Liver (tissue), 9 donors: ENCODE data around the gene ITGB3. TPM values are rescaled to one million over a fixed set of nuclear protein-coding genes. Genes with fewer than 3 reads are reported as not detected.

ENCODE experiments used
- DNase-seq: peaks from one replicate; pipeline ENCODE4 v3.0.0-alpha.2; 2017; ENCODE audit warnings: low spot score
- H3K27ac ChIP-seq, 2 donors: one replicate each; pipeline ENCODE4 v1.7.0; 2013; ENCODE audit warnings: inconsistent platforms in 2 of 2, low read length in 2 of 2, control low read depth in 1 of 2, low read depth in 1 of 2, mild to moderate bottlenecking in 1 of 2
- H3K27me3 ChIP-seq, 4 donors: one replicate each; pipeline versions ENCODE4 v1.6.1 to v1.7.0; 2013; ENCODE audit warnings: low read length in 3 of 4, inconsistent platforms in 1 of 4, mild to moderate bottlenecking in 1 of 4, moderate library complexity in 1 of 4; ENCODE audit not compliant: control insufficient read depth in 4 of 4, insufficient read depth in 4 of 4
- H3K36me3 ChIP-seq, 4 donors: one replicate each; pipeline versions ENCODE4 v1.6.1 to v1.7.0; 2013; ENCODE audit warnings: low read length in 3 of 4, mild to moderate bottlenecking in 3 of 4, low read depth in 1 of 4, moderate library complexity in 1 of 4; ENCODE audit not compliant: control insufficient read depth in 4 of 4, insufficient read depth in 3 of 4
- H3K4me1 ChIP-seq, 4 donors: one replicate each; pipeline versions ENCODE4 v1.6.1 to v1.7.0; 2013; ENCODE audit warnings: low read length in 3 of 4, mild to moderate bottlenecking in 3 of 4, moderate library complexity in 1 of 4; ENCODE audit not compliant: control insufficient read depth in 4 of 4, insufficient read depth in 4 of 4
- H3K4me3 ChIP-seq, 3 donors: one replicate each; pipeline versions ENCODE4 v1.6.1 to v1.7.0; 2013; ENCODE audit warnings: low read length in 3 of 3, control low read depth in 1 of 3, low read depth in 1 of 3, mild to moderate bottlenecking in 1 of 3
- H3K9ac ChIP-seq, 2 donors: one replicate each; pipeline ENCODE4 v1.7.0; 2013; ENCODE audit warnings: low read length in 2 of 2, mild to moderate bottlenecking in 2 of 2, moderate library complexity in 2 of 2, control low read depth in 1 of 2, low read depth in 1 of 2
- H3K9me3 ChIP-seq, 4 donors: one replicate each; pipeline versions ENCODE4 v1.6.1 to v1.7.0; 2013; ENCODE audit warnings: low read length in 3 of 4; ENCODE audit not compliant: control insufficient read depth in 4 of 4
- EGR1 ChIP-seq, 2 donors: IDR thresholded peaks; 2 replicates each; pipeline ENCODE4 v1.6.1; 2016 to 2018; ENCODE audit warnings: antibody characterized with exemption in 2 of 2, low read depth in 2 of 2
- FOXA1 ChIP-seq: IDR thresholded peaks from 2 replicates; pipeline ENCODE4 v1.6.1; 2016; ENCODE audit warnings: antibody characterized with exemption
- FOXA2 ChIP-seq: IDR thresholded peaks from 2 replicates; pipeline ENCODE4 v1.6.1; 2016; ENCODE audit warnings: antibody characterized with exemption
- GABPA ChIP-seq, 2 donors: IDR thresholded peaks in 1 of 2; conservative IDR thresholded peaks in 1 of 2; 2 replicates each; pipeline ENCODE4 v1.6.1; 2016; ENCODE audit warnings: antibody characterized with exemption in 2 of 2, mild to moderate bottlenecking in 1 of 2, moderate library complexity in 1 of 2
- HNF4A ChIP-seq, 2 donors: conservative IDR thresholded peaks; 2 replicates each; pipeline ENCODE4 v1.6.1; 2016; ENCODE audit warnings: antibody characterized with exemption in 2 of 2, mild to moderate bottlenecking in 2 of 2
- HNF4G ChIP-seq: IDR thresholded peaks from 2 replicates; pipeline ENCODE4 v1.6.1; 2016; ENCODE audit warnings: antibody characterized with exemption
- JUND ChIP-seq, 2 donors: IDR thresholded peaks; 2 replicates each; pipeline ENCODE4 v1.6.1; 2016; ENCODE audit warnings: antibody characterized with exemption in 2 of 2
- MAX ChIP-seq: IDR thresholded peaks from 2 replicates; pipeline ENCODE4 v1.6.1; 2016; ENCODE audit warnings: antibody characterized with exemption
- NR2F2 ChIP-seq: IDR thresholded peaks from 2 replicates; pipeline ENCODE4 v1.6.1; 2016; ENCODE audit warnings: antibody characterized with exemption
- RAD21 ChIP-seq, 2 donors: IDR thresholded peaks; 2 replicates each; pipeline ENCODE4 v1.6.1; 2016; ENCODE audit warnings: antibody characterized with exemption in 2 of 2, mild to moderate bottlenecking in 2 of 2
- RXRA ChIP-seq, 2 donors: IDR thresholded peaks; 2 replicates each; pipeline ENCODE4 v1.6.1; 2017 to 2018; ENCODE audit warnings: antibody characterized with exemption in 2 of 2, mild to moderate bottlenecking in 1 of 2
- SP1 ChIP-seq: IDR thresholded peaks from 2 replicates; pipeline ENCODE4 v1.6.1; 2018; ENCODE audit warnings: antibody characterized with exemption, mild to moderate bottlenecking
- TAF1 ChIP-seq: conservative IDR thresholded peaks from 2 replicates; pipeline ENCODE4 v1.6.1; 2016; ENCODE audit warnings: antibody characterized with exemption, mild to moderate bottlenecking
- YY1 ChIP-seq: IDR thresholded peaks from 2 replicates; pipeline ENCODE4 v1.6.1; 2016; ENCODE audit warnings: antibody characterized with exemption, mild to moderate bottlenecking
- WGBS: extraction: QIAGEN DNeasy Blood & Tissue Kit; methylation state at CpG from one replicate; pipeline ENCODE4 v1.1.7; 2013; 5-methylcytosine and 5-hydroxymethylcytosine counted together
- polyA plus RNA-seq, 2 donors: library from polyadenylated mRNA; stranded (reverse) in 1 of 2; unstranded in 1 of 2; fragments of 200-250 nt in 1 of 2; fragments of >200 nt in 1 of 2; fragmentation: Nextera tagmentation in 1 of 2; extraction: Ambion mirVana in 1 of 2; gene quantifications; one replicate each; pipeline versions ENCODE4 v1.2.1 to v1.2.3, GENCODE V29; 2013 to 2015
- total RNA-seq, 2 donors: library from RNA; depleted of rRNA; stranded (reverse); fragments of >200 nt; gene quantifications; one replicate each; pipeline ENCODE4 v1.2.3, GENCODE V29; 2014
- TF ChIP-seq, protein P1 (sequence below): fragments of 150-350 bp; IDR thresholded peaks from 2 replicates; pipeline ENCODE4 v1.5.1; 2017; ENCODE audit warnings: improper control_type of control experiment, low read depth, low read length; ENCODE audit not compliant: missing input control
- TF ChIP-seq, protein P2 (sequence below): IDR thresholded peaks from 2 replicates; pipeline ENCODE4 v1.6.1; 2016; ENCODE audit warnings: antibody characterized with exemption, mild to moderate bottlenecking
- TF ChIP-seq, protein P3 (sequence below): IDR thresholded peaks from 2 replicates; pipeline ENCODE4 v1.6.1; 2016; ENCODE audit warnings: antibody characterized with exemption
- TF ChIP-seq, protein P4 (sequence below): IDR thresholded peaks from 2 replicates; pipeline ENCODE4 v1.6.1; 2016; ENCODE audit warnings: antibody characterized with exemption
- donor health status: healthy.
- donor health status: healthy.
- donor health status: healthy.
- donor health status: healthy.
- donor health status: healthy.

Gene ITGB3
- total and polyA plus RNA-seq, 4 donors, result 0.47 to 33.4 (median 3.8) TPM

DNA sequence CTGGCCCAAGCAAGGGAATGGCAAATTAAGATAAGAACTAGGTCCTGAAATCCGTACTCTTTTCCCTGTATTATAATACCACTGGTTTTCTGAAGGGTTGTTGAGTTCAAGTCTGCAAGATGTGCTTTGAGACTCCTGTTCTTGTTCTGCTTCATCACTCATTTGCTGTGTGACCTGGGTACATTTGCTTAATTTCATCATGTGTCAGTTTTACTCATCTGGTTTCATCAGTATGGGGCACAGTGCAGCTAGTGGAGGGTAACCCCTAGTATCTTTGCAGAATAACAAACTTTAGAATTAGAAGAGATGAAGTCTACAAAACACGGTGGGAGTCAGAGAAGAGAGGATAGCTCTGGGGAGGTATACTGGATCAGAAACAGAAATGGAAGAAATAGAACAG lies 48.2 kb downstream of the ITGB3 start:
- 92% methylated on average over 2 of the region's 2 CpGs for WGBS
- no peaks in the 10 kb centered on the region for H3K27me3 ChIP-seq
- no peak overlapping the region for H3K4me3 ChIP-seq
- no peak overlapping the region for H3K27ac ChIP-seq
- H3K9ac ChIP-seq, result no peak overlapping the region
- DNase-seq, result no peak
- peaks cover 0 to 3% (median 0%) of the 10 kb centered on the region in 4 donors for H3K36me3 ChIP-seq
- H3K9me3 ChIP-seq, result no peaks in the 10 kb centered on the region
- H3K4me1 ChIP-seq, result peaks cover 2 to 10% (median 7%) of the 10 kb centered on the region in 4 donors
- TF ChIP-seq HNF4G, result no peak
- no peak for TF ChIP-seq SP1
- no peak for TF ChIP-seq FOXA2
- TF ChIP-seq MAX, result no peak
- no peak for TF ChIP-seq FOXA1
- TF ChIP-seq YY1, result no peak
- TF ChIP-seq, protein P1, sequence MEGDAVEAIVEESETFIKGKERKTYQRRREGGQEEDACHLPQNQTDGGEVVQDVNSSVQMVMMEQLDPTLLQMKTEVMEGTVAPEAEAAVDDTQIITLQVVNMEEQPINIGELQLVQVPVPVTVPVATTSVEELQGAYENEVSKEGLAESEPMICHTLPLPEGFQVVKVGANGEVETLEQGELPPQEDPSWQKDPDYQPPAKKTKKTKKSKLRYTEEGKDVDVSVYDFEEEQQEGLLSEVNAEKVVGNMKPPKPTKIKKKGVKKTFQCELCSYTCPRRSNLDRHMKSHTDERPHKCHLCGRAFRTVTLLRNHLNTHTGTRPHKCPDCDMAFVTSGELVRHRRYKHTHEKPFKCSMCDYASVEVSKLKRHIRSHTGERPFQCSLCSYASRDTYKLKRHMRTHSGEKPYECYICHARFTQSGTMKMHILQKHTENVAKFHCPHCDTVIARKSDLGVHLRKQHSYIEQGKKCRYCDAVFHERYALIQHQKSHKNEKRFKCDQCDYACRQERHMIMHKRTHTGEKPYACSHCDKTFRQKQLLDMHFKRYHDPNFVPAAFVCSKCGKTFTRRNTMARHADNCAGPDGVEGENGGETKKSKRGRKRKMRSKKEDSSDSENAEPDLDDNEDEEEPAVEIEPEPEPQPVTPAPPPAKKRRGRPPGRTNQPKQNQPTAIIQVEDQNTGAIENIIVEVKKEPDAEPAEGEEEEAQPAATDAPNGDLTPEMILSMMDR, result no peak
- TF ChIP-seq RXRA (IDR thresholded peaks at IDR 0.05), result no peak
- no peak for TF ChIP-seq RAD21 (IDR thresholded peaks at IDR 0.05)
- TF ChIP-seq GABPA (IDR thresholded peaks at IDR 0.05 in 1 of 2, conservative IDR thresholded peaks at IDR 0.05 in 1 of 2), result no peak
- no peak for TF ChIP-seq JUND (IDR thresholded peaks at IDR 0.05)
- no peak for TF ChIP-seq TAF1
- TF ChIP-seq, protein P2, sequence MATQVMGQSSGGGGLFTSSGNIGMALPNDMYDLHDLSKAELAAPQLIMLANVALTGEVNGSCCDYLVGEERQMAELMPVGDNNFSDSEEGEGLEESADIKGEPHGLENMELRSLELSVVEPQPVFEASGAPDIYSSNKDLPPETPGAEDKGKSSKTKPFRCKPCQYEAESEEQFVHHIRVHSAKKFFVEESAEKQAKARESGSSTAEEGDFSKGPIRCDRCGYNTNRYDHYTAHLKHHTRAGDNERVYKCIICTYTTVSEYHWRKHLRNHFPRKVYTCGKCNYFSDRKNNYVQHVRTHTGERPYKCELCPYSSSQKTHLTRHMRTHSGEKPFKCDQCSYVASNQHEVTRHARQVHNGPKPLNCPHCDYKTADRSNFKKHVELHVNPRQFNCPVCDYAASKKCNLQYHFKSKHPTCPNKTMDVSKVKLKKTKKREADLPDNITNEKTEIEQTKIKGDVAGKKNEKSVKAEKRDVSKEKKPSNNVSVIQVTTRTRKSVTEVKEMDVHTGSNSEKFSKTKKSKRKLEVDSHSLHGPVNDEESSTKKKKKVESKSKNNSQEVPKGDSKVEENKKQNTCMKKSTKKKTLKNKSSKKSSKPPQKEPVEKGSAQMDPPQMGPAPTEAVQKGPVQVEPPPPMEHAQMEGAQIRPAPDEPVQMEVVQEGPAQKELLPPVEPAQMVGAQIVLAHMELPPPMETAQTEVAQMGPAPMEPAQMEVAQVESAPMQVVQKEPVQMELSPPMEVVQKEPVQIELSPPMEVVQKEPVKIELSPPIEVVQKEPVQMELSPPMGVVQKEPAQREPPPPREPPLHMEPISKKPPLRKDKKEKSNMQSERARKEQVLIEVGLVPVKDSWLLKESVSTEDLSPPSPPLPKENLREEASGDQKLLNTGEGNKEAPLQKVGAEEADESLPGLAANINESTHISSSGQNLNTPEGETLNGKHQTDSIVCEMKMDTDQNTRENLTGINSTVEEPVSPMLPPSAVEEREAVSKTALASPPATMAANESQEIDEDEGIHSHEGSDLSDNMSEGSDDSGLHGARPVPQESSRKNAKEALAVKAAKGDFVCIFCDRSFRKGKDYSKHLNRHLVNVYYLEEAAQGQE, result no peak
- no peak for TF ChIP-seq NR2F2
- no peak for TF ChIP-seq EGR1 (IDR thresholded peaks at IDR 0.05; ENCODE audit: low read depth in 2 of 2)
- TF ChIP-seq, protein P3, sequence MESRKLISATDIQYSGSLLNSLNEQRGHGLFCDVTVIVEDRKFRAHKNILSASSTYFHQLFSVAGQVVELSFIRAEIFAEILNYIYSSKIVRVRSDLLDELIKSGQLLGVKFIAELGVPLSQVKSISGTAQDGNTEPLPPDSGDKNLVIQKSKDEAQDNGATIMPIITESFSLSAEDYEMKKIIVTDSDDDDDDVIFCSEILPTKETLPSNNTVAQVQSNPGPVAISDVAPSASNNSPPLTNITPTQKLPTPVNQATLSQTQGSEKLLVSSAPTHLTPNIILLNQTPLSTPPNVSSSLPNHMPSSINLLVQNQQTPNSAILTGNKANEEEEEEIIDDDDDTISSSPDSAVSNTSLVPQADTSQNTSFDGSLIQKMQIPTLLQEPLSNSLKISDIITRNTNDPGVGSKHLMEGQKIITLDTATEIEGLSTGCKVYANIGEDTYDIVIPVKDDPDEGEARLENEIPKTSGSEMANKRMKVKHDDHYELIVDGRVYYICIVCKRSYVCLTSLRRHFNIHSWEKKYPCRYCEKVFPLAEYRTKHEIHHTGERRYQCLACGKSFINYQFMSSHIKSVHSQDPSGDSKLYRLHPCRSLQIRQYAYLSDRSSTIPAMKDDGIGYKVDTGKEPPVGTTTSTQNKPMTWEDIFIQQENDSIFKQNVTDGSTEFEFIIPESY, result no peak
- no peak for TF ChIP-seq HNF4A (conservative IDR thresholded peaks at IDR 0.05)
- TF ChIP-seq, protein P4, sequence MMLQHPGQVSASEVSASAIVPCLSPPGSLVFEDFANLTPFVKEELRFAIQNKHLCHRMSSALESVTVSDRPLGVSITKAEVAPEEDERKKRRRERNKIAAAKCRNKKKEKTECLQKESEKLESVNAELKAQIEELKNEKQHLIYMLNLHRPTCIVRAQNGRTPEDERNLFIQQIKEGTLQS, result no peak
